Measurements from ENCODE around the gene KL.

The KL gene

GRCh38 chr13:33033051-33033812, 17.0 kb downstream of the KL start:
- H3K4me3 ChIP-seq (replicated peaks; ENCODE audit: low read depth, low read length): no peak overlapping the region

GRCh38 chr13:33033986-33034385, 17.8 kb downstream of the KL start:
- H3K4me3 ChIP-seq (replicated peaks; ENCODE audit: low read depth, low read length): no peak overlapping the region
- DNase-seq (ENCODE audit: low read depth): no peak
- TF ChIP-seq CTCF (IDR thresholded peaks at IDR 0.05; ENCODE audit: low read length, missing control alignments): no peak

More at GRCh38 chr13:33033051-33033812, 17.0 kb downstream of the KL start:
- no peak for DNase-seq (ENCODE audit: low read depth)
- no peak for TF ChIP-seq CTCF (IDR thresholded peaks at IDR 0.05; ENCODE audit: low read length, missing control alignments)

GRCh38 chr13:33034882-33035520, 18.8 kb downstream of the KL start:
- no peak for DNase-seq (ENCODE audit: low read depth)
- H3K4me3 ChIP-seq (replicated peaks; ENCODE audit: low read depth, low read length): no peak overlapping the region
- TF ChIP-seq CTCF (IDR thresholded peaks at IDR 0.05; ENCODE audit: low read length, missing control alignments): no peak

- H3K4me3 ChIP-seq (replicated peaks; ENCODE audit: low read depth, low read length): no peak overlapping the region
- no peak for DNase-seq (ENCODE audit: low read depth)
- no peak for TF ChIP-seq CTCF (IDR thresholded peaks at IDR 0.05; ENCODE audit: low read length, missing control alignments)
Observed at GRCh38 chr13:33037673-33038072, 21.4 kb downstream of the KL start.

- H3K4me3 ChIP-seq (replicated peaks; ENCODE audit: low read depth, low read length): no peak overlapping the region
- no peak for TF ChIP-seq CTCF (IDR thresholded peaks at IDR 0.05; ENCODE audit: low read length, missing control alignments)
- DNase-seq (ENCODE audit: low read depth): no peak
Observed at GRCh38 chr13:33040090-33040489, 23.9 kb downstream of the KL start.

GRCh38 chr13:33045851-33046592, 29.8 kb downstream of the KL start:
- no peak for TF ChIP-seq CTCF (IDR thresholded peaks at IDR 0.05; ENCODE audit: low read length, missing control alignments)

More at GRCh38 chr13:33045851-33046592, 29.8 kb downstream of the KL start:
- no peak overlapping the region for H3K4me3 ChIP-seq (replicated peaks; ENCODE audit: low read depth, low read length)
- no peak for DNase-seq (ENCODE audit: low read depth)
